Omental fat pad (tissue), 4 donors: ENCODE measurements around the gene CNKSR3. TPM values are rescaled to one million over a fixed set of nuclear protein-coding genes. Genes with fewer than 3 reads are reported as not detected.
A peak's percentile ranks its signal among the peaks of the same experiment; 100 is the strongest.

Source experiments
- ATAC-seq: fragments of 150-250 bp; one replicate; pipeline ENCODE4 v1.9.1; 2016; ENCODE audit warnings: mild to moderate bottlenecking, moderate library complexity; ENCODE audit not compliant: low FRiP score
- DNase-seq: peaks from one replicate; pipeline ENCODE4 v3.0.0-alpha.2; 2019; ENCODE audit warnings: low spot score
- total RNA-seq, 4 donors: library from RNA; depleted of rRNA; stranded (reverse); fragments of >200 nt; gene quantifications; one replicate each; pipeline ENCODE4 v1.1.0, GENCODE V29; 2016
- TF ChIP-seq, protein P1 (sequence below), 3 donors: fragments of 450-650 bp; IDR thresholded peaks; one replicate each; pipeline ENCODE4 v1.5.1; 2016 to 2017; ENCODE audit warnings: antibody characterized with exemption in 3 of 3, mild to moderate bottlenecking in 3 of 3, moderate library complexity in 2 of 3

CNKSR3 gene
- total RNA-seq, 4 donors from 2014 or later = 3.9 to 13.8 (median 5.5) TPM

DNA sequence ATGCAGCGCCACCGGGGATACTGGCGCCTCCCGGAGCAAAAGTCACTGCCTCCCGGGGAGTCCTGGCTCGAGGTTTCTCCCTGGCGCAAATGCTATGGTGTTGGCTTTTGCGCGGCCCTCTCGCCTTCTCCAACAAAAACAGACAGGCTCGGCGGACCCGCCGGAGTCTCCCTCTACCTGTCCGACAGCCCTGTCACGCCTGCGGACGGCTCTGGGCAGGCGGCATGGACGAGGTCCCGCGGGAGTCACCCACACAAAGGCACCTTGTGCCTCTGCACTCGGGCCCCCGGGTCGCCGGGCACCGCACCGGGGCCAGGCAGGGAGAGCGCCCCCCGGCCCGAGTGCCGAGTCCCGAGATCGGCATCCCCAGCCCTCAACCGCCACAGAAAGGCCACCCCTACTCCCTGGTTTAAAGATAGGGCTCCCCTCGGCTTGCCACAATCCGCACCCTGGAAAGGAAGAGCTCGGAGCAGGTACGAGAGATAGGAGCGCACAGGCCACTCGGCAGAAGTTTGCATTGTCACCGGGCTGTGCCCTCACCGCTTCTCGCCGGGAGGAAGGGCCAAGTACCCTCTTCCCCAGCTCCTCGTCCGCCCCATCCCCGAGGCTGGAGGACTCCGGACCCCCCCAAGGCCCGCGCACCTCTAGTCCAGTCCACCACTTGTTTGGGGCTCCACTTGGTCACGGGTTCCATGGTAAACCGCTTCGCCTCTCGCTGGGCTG is 903 bp downstream of the CNKSR3 start:
- DNase-seq = no peak
- TF ChIP-seq, protein P1, sequence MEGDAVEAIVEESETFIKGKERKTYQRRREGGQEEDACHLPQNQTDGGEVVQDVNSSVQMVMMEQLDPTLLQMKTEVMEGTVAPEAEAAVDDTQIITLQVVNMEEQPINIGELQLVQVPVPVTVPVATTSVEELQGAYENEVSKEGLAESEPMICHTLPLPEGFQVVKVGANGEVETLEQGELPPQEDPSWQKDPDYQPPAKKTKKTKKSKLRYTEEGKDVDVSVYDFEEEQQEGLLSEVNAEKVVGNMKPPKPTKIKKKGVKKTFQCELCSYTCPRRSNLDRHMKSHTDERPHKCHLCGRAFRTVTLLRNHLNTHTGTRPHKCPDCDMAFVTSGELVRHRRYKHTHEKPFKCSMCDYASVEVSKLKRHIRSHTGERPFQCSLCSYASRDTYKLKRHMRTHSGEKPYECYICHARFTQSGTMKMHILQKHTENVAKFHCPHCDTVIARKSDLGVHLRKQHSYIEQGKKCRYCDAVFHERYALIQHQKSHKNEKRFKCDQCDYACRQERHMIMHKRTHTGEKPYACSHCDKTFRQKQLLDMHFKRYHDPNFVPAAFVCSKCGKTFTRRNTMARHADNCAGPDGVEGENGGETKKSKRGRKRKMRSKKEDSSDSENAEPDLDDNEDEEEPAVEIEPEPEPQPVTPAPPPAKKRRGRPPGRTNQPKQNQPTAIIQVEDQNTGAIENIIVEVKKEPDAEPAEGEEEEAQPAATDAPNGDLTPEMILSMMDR (IDR thresholded peaks at IDR 0.05) = no peak
- peak; percentile 2 for ATAC-seq

DNA sequence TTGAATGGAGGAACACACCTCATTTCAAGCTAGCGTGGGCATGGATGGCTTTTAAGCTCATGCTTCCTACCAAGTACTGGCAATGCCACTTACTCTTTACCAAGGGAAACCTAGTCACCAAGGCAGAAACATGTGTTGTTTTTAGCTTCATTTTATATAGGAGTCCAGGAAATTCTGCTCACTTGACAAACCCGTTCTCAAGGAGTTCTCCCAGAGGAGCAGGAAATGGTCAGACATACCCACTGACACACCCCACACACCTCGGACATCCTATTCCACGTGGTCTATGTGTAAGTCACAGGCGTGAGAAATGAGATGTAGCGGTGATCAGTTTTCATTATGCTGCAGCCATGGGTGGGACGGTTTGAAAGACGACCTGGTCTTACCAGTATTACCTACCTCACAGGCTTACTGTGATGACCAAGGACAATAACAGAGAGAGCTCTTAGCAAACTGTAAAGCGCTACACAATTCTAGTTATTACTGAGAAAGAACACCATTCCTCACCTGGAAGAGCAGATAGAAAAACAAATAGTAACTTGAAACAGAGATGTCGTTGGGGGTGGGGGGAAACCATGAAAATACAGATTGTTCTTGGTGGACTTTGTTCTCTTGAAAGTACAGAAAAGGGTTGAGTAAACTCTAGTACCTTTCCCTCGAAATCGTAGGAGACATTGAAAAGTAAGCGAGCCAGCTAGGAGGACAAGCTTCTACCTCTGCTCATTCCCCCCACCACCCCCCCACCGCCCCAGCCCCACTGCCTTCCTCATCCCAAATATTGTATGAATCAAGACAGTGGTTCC is 1.7 kb downstream of the CNKSR3 start:
- no peak for DNase-seq
- TF ChIP-seq, protein P1 (IDR thresholded peaks at IDR 0.05) = no peak
- ATAC-seq = no peak

DNA sequence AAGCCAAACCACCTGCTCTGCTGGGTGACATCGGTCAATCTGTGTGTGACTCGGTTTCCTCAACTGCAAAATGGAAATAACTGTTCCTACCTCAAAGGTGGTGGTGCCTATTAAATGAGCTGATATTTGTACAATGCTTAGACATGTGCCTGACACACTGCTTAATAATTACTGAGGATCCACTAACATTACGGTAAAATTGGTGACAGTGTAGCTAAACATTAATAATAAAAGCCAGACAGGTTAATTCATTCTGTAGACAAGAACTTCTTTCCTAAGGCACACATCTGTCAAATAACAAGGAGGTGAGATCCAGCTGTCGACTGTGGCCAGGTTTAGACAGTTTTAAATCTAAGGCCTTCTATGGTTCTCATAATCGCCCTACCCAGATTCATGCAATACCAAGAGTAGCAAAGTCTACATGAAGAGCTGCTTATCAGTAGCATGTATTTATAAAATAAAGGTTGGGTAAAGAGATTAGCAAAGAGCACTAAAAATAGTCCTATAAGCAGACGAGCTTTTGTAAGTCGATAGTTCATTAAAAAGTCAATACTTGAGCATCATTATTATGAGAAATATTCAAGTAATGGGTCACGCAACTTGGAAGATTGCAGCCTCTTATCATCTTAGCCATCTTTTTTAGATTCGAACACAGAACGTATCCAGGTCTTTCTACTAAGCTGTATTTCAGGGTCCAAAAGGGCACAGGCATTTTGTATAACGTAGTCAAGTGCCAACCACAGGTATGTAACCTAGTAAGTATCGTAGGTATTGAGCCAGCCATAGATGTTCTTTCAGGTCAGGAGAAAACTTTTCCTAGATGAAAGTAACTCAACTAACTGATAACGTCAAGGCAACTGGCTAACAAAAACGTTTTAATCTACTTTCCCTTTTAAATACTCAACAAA is 3.2 kb downstream of the CNKSR3 start:
- DNase-seq (no peak), ATAC-seq (no peak)
- TF ChIP-seq, protein P1 (IDR thresholded peaks at IDR 0.05) = no peak

DNA sequence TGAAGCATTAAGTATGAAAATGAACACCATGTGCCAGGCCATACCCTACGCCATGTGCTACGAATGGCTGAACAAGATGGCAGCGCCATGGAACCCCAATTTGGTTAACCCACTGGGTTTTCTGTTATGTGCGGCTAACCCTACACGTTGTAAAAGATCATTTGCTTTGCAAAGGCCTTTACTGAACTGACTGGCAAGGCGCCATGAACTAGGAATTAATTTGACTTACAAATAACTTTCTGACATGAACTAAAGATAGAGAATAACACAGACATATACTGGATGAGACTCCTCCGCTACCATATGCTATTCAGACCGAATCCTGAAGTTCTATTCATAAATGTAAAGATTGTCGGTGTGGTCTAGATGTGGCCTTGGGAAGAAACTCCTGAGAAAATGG is 3.9 kb downstream of the CNKSR3 start:
- no peak for DNase-seq
- TF ChIP-seq, protein P1 (IDR thresholded peaks at IDR 0.05) = no peak
- no peak for ATAC-seq

DNA sequence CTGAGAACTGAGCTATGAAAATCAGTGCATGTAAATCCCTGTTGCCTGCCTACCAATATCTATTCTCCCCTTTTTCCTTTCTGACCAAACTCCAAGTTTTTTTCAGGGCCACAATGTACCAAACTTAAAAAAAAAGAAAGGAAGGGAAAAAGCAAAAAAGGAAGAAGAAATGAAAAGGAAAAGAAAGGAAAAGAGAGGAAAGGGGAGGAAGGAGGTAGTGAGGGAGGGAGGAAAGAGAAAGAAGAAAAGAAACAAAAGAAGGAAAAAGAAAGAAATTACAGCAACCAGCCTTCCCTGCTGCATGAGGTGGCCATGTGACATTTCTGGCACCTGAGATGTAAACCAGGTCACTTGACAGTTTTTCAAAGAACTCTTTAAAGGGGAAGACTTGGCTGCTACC is 4.4 kb downstream of the CNKSR3 start:
- ATAC-seq (no peak), DNase-seq (no peak)
- TF ChIP-seq, protein P1 (IDR thresholded peaks at IDR 0.05) = no peak

DNA sequence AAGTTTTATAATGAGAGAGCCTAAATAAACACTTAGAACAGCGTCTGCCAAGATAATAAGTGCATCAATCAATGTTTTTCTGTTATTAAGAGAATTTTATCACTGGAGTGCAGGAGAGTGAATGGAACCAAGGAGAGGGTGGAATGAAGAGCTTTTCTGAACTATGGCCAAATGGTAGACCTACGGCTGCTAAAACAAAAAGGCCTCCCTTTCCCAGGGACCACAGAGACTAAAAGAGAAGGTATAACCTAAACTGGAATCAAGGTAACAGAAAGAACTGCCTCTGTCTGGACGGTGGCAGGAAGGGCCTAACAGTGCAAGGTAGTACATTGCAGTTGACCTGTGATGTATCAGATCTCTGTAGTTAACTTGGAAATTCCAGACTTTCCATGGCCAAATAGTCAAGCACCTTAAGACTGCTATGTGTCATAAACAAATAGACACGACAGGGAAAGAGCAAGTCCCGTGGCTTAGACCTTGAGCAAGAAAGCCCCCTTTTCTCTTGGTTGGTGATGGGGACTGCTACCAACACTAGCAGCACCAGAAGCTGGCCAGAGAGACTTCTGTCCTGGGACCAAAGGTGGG is 5.5 kb downstream of the CNKSR3 start:
- TF ChIP-seq, protein P1 (IDR thresholded peaks at IDR 0.05) = no peak
- ATAC-seq = no peak
- no peak for DNase-seq
